GM23338 (cell line): ENCODE measurements around the gene MARCHF10. TPM values are rescaled to one million over a fixed set of nuclear protein-coding genes. Genes with fewer than 3 reads are reported as not detected.

ENCODE experiments used
- ATAC-seq: fragments of 200-7000 bp; cut with Tn5 transposase; 3 replicates; pipeline ENCODE4 v1.9.1; 2020
- DNase-seq: peaks from one replicate; pipeline ENCODE4 v3.0.0-alpha.2; 2015; ENCODE audit warnings: low spot score
- H2AFZ ChIP-seq: fragments of 200-600 bp; sonication (generic); 2 replicates; pipeline ENCODE4 v1.8.0; 2016; ENCODE audit warnings: antibody characterized with exemption, mild to moderate bottlenecking, moderate library complexity
- H3F3A ChIP-seq: fragments of 200-600 bp; sonication (generic); replicated peaks from 2 replicates; pipeline ENCODE4 v1.8.0; 2017; ENCODE audit warnings: antibody characterized with exemption, mixed run types, low read depth
- H3K27ac ChIP-seq: fragments of 200-600 bp; sonication (generic); 2 replicates; pipeline ENCODE4 v1.6.1; 2016; ENCODE audit warnings: low read depth
- H3K27me3 ChIP-seq: fragments of 200-600 bp; sonication (generic); 2 replicates; pipeline ENCODE4 v1.8.0; 2016; ENCODE audit warnings: mild to moderate bottlenecking, mixed run types, moderate library complexity; ENCODE audit not compliant: insufficient read depth
- H3K36me3 ChIP-seq: fragments of 200-600 bp; sonication (generic); 2 replicates; pipeline ENCODE4 v1.8.0; 2016; ENCODE audit warnings: mild to moderate bottlenecking; ENCODE audit not compliant: insufficient read depth
- H3K4me1 ChIP-seq: fragments of 200-600 bp; sonication (generic); 2 replicates; pipeline ENCODE4 v1.8.0; 2016; ENCODE audit warnings: mild to moderate bottlenecking, moderate library complexity; ENCODE audit not compliant: insufficient read depth
- H3K4me2 ChIP-seq: fragments of 200-600 bp; sonication (generic); 2 replicates; pipeline ENCODE4 v1.7.1; 2017; ENCODE audit warnings: mixed run types
- H3K4me3 ChIP-seq: fragments of 200-600 bp; sonication (generic); 2 replicates; pipeline ENCODE4 v1.6.1; 2016; ENCODE audit warnings: mixed run types
- H3K79me2 ChIP-seq: fragments of 200-600 bp; sonication (generic); replicated peaks from 2 replicates; pipeline ENCODE4 v1.8.0; 2017; ENCODE audit warnings: mild to moderate bottlenecking; ENCODE audit not compliant: insufficient read depth
- H3K9me2 ChIP-seq: fragments of 200-600 bp; sonication (generic); 2 replicates; pipeline ENCODE4 v1.8.0; 2017; ENCODE audit not compliant: insufficient read depth
- H4K20me1 ChIP-seq: fragments of 200-600 bp; sonication (generic); replicated peaks from 2 replicates; pipeline ENCODE4 v1.8.0; 2017; ENCODE audit warnings: mild to moderate bottlenecking; ENCODE audit not compliant: insufficient read depth
- H3K27ac Mint-ChIP-seq: 2 replicates; pipeline ENCODE4 v1.8.0; 2020; ENCODE audit warnings: inconsistent platforms, mild to moderate bottlenecking, moderate library complexity, mixed read lengths
- H3K27me3 Mint-ChIP-seq: 3 replicates; pipeline ENCODE4 v1.8.0; 2022; ENCODE audit warnings: low read depth, mild to moderate bottlenecking, moderate library complexity, mixed read lengths, inconsistent platforms; ENCODE audit not compliant: insufficient read depth, poor library complexity
- H3K36me3 Mint-ChIP-seq: 3 replicates; pipeline ENCODE4 v1.8.0; 2021; ENCODE audit warnings: low read depth, mild to moderate bottlenecking, inconsistent platforms, moderate library complexity, mixed read lengths
- H3K4me1 Mint-ChIP-seq: 3 replicates; pipeline ENCODE4 v1.8.0; 2020; ENCODE audit warnings: mild to moderate bottlenecking, inconsistent platforms, mixed read lengths
- H3K4me3 Mint-ChIP-seq: 3 replicates; pipeline ENCODE4 v1.8.0; 2021; ENCODE audit warnings: moderate library complexity, mild to moderate bottlenecking, inconsistent platforms, mixed read lengths
- H3K9me3 Mint-ChIP-seq: 3 replicates; pipeline ENCODE4 v1.8.0; 2020; ENCODE audit warnings: moderate library complexity, mild to moderate bottlenecking, inconsistent platforms, mixed read lengths
- CREB1 ChIP-seq: fragments of 250-450 bp; sonication (Bioruptor Pico); IDR thresholded peaks from 2 replicates; pipeline ENCODE4 v1.5.0; 2020; ENCODE audit warnings: low read depth, mild to moderate bottlenecking, moderate library complexity
- CTCF ChIP-seq, 2 experiments: fragments of 200-600 bp in 1 of 2; sonication (generic) in 1 of 2; conservative IDR thresholded peaks; 2 replicates each; pipeline versions ENCODE4 v1.5.1 to v1.6.1; 2016 to 2017; ENCODE audit warnings: antibody characterized with exemption in 2 of 2, low read depth in 2 of 2, mild to moderate bottlenecking in 2 of 2, moderate library complexity in 1 of 2
- EZH2 ChIP-seq: fragments of 200-600 bp; sonication (generic); IDR thresholded peaks from one replicate; pipeline ENCODE4 v1.8.0; 2017; ENCODE audit warnings: antibody characterized with exemption, mild to moderate bottlenecking, low read depth; ENCODE audit not compliant: unreplicated experiment
- EZH2phosphoT487 ChIP-seq: fragments of 200-600 bp; sonication (generic); IDR thresholded peaks from one replicate; pipeline ENCODE4 v1.8.1; 2018; ENCODE audit warnings: antibody characterized with exemption; ENCODE audit not compliant: unreplicated experiment
- JUNB ChIP-seq: IDR thresholded peaks from one replicate; pipeline ENCODE4 v1.6.1; 2016; ENCODE audit warnings: antibody characterized with exemption; ENCODE audit not compliant: unreplicated experiment
- NANOG ChIP-seq: IDR thresholded peaks from 2 replicates; pipeline ENCODE4 v1.6.1; 2016; ENCODE audit warnings: antibody characterized with exemption, borderline replicate concordance
- POLR2AphosphoS5 ChIP-seq: IDR thresholded peaks from 2 replicates; pipeline ENCODE4 v1.6.1; 2016; ENCODE audit warnings: antibody characterized with exemption, low read depth
- REST ChIP-seq: IDR thresholded peaks from one replicate; pipeline ENCODE4 v1.6.1; 2018; ENCODE audit warnings: antibody characterized with exemption; ENCODE audit not compliant: unreplicated experiment
- STAT1 ChIP-seq: IDR thresholded peaks from one replicate; pipeline ENCODE4 v1.6.1; 2016; ENCODE audit warnings: antibody characterized with exemption; ENCODE audit not compliant: unreplicated experiment
- ZNF114 ChIP-seq: fragments of 250-450 bp; sonication (Bioruptor Pico); IDR thresholded peaks from 2 replicates; pipeline ENCODE4 v1.5.0; 2020; ENCODE audit warnings: mild to moderate bottlenecking, moderate library complexity
- ZNF462 ChIP-seq: fragments of 250-450 bp; sonication (Bioruptor Pico); IDR thresholded peaks from 2 replicates; pipeline ENCODE4 v1.5.0; 2020; ENCODE audit warnings: mild to moderate bottlenecking, moderate library complexity
- polyA plus RNA-seq: library from polyadenylated mRNA; unstranded; fragments of >200 nt; fragmentation: Nextera tagmentation; extraction: Ambion mirVana; gene quantifications from 2 replicates; pipeline ENCODE4 v1.2.1, GENCODE V29; 2016
- total RNA-seq: library from RNA; depleted of rRNA; stranded (reverse); fragments of >200 nt; shearing (Covaris generic); gene quantifications from 2 replicates; pipeline ENCODE4 v1.2.3, GENCODE V29; 2014

MARCHF10 gene
- total and polyA plus RNA-seq, 2 experiments from 2014 or later = 0.50 TPM; not detected in 1

- DNase-seq (no peak), ATAC-seq (peak; percentile 63)
- no peak overlapping the region for H3K27ac ChIP-seq
- Mint-ChIP-seq H3K27me3 (peaks cover 6% of the 10 kb centered on the region), H3K4me3 (no peak overlapping the region), H3K27ac (no peak overlapping the region), H3K9me3 (peaks cover 6% of the 10 kb centered on the region; the same call in 2 of the 3 replicates), H3K4me1 (peaks cover 8% of the 10 kb centered on the region), H3K36me3 (peaks cover 7% of the 10 kb centered on the region; the same call in 1 of the 3 replicates)
- TF ChIP-seq ZNF114 (CRISPR knock-in tag) (no peak), CTCF (conservative IDR thresholded peaks at IDR 0.05; ENCODE audit: low read depth in 2 of 2) (no peak), EZH2phosphoT487 (no peak), EZH2 (no peak), JUNB (no peak), CREB1 (CRISPR knock-in tag) (no peak), POLR2AphosphoS5 (no peak), ZNF462 (CRISPR knock-in tag) (no peak), REST (no peak), STAT1 (no peak), NANOG (no peak)
- peak overlapping the region; percentile 38; the same call in 1 of the 2 replicates for H2AFZ ChIP-seq
- no peaks in the 10 kb centered on the region for H3K79me2 ChIP-seq
- H3K4me2 ChIP-seq = no peak overlapping the region
- H3K4me3 ChIP-seq = no peak overlapping the region
- no peaks in the 10 kb centered on the region for H4K20me1 ChIP-seq
- H3K4me1 ChIP-seq = no peaks in the 10 kb centered on the region
- no peaks in the 10 kb centered on the region for H3K27me3 ChIP-seq
- H3F3A ChIP-seq = no peaks in the 10 kb centered on the region
- H3K36me3 ChIP-seq = no peaks in the 10 kb centered on the region
- no peaks in the 10 kb centered on the region for H3K9me2 ChIP-seq
These were observed 29.0 kb downstream of the MARCHF10 start for GRCh38 chr17:62778990-62779681.
